Activated T-cell treated with anti-CD3 and anti-CD28 coated beads for 24 hours (primary cell): ENCODE measurements around the gene NMT2.
"Not testable (repeated sequence)": the region's sequence is repeated elsewhere in the genome, so short reads cannot be mapped to it uniquely, and the experiment has no call there.

Experiments
- DNase-seq: peaks from one replicate; pipeline ENCODE4 v3.0.0-alpha.2; 2020; ENCODE audit warnings: low read depth

The NMT2 gene

DNA sequence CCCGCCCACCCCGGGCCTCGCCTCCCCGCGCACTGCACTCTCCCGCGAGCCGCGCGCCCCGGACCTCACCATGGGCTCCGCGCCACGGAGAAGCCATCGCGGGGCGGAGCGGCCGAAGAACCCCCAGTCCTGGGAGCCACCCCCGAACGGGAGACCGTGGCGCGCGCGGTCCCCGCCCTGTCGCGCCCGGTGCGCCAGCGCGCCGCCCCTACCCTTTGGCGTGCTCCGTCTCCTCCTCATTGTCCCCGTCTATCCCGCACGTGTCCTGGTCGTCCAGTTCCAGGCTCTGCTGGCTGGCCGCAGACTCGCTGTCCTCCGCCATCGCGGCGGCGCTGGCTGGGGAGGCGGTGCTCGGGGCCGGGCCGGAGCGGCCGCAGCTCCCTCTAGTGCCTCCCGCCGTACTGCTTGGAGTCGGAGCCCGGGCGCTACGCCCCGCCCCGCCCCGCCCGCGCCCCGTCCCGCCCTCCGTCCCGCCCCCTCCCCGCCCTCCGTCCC lies at the start of gene NMT2:
NMT2 (minus strand) TSS at position 403 of the 495 bp plus-strand sequence; CDS start at position 322, 81 bp downstream.
- DNase-seq = no peak

DNA sequence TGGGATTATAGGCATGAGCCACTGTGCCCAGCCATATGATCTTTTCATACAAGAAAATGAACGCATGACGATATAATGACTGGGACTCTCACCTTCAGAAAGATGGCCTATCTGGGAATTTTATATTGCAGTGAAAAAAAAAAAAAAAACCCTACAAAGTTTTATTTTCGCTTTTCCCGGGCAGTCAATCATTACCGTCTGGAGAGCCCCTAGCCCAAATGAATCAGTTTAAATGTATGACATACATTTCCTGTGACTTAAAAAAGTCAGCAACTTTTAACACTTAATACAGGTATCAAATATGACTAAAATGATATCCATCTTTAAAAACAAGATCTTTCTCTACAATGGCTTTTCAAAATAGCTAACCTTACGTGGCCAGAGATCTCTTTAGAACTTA lies 48.2 kb upstream of the NMT2 start:
- DNase-seq = no peak

- DNase-seq = no peak
Measured at GRCh38 chr10:15214237-15214636, 45.7 kb upstream of the NMT2 start.

- no peak for DNase-seq
Measured at GRCh38 chr10:15213461-15213861, 45.0 kb upstream of the NMT2 start.

DNA sequence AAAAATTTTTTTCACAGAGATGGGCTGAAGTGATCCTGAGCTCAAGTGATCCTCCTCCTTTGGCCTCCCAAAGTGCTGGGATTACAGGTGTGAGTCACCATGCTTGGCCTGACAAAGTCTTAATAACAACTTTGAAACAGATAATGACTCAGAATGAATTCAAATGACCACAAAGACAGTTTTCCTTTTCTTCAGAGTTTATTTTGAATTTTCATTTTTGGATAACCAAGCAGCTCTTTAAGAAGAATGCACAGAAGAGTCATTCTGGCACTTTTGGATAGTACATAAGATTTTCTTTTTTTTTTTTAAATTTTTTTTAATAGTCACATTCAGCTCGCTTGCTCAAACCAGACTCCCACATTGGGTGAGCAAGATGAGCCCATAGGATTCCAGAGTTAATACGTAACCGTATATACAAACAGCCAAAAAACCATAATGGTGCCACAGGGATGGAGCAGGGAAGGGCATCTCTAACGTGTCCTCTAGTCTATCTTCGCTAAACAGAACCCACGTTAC lies 43.0 kb upstream of the NMT2 start:
- no peak for DNase-seq

DNA sequence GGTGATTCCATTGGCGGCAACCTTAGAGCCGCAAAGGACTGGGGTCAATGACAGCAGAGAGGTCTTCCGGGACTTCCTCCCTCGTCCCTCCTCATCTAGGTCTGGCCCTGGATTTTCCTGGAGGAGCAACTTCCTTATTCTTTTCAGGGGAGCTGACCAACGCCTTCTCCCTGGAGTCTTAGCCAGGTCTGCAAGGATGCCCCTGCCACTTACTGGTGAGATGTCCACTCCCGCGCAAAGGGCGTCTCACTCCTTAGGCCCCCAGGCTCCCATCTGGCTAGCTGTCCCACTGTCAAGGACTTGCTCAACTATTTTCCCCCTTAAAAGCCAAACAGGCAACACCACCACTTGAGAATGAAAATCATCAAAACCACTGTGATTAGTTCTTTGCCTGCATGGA lies 42.0 kb upstream of the NMT2 start:
- no peak for DNase-seq

DNA sequence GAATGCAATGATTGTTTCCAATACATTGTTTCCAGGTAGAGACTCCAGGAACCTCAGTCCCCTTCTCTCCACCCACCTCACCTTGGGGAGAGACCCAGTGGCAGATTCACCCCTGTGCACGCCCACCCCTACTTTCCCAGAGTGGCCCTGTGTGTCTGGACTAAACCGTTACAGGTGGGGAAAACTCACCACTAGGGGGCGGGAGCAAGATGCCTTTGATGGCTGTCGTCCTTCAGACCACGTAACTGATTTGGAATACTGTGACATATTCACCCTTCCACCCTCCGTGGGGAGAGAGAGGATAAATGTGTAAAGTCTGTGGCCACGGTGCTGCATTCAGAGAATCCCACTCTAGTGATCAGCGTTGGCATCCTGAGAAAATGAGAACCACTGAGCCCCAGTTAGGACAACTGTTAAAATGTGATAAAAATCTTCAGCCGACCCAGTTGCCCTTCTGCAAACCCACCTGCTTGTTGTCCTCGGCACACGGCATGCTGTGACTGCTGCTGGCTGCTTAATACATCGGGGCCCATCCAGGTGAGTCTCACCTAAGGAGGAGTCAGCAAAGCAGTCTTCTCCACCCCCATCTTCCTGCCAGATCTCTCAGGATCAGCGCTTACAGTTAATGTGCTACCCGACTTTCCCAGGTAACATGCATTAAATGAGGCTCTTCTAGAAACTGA lies 41.5 kb upstream of the NMT2 start:
- peak; percentile 68 for DNase-seq

- no peak for DNase-seq
Measured at GRCh38 chr10:15208221-15208620, 39.7 kb upstream of the NMT2 start.

GRCh38 chr10:15207410-15207809 lies 38.9 kb upstream of the NMT2 start:
- not testable (repeated sequence) for DNase-seq

DNA sequence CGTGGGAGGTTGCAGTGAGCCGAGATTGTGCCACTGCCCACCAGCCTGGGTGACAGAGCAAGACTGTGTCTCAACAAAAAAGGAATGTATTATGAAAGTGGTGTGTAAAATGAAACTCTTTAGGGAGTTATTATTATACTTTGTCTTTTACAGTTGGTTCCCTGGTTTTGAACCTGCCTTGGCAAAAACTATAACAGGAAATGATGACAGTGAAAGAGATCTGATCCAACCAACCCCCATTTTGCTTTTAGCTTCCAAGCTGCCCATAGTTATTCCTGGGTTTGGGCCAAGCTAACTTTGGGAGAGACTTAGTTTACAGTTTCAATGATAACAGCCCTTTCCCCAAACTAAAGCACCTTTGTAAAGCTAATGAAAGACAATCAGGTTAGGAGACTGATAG lies 34.1 kb upstream of the NMT2 start:
- no peak for DNase-seq

DNA sequence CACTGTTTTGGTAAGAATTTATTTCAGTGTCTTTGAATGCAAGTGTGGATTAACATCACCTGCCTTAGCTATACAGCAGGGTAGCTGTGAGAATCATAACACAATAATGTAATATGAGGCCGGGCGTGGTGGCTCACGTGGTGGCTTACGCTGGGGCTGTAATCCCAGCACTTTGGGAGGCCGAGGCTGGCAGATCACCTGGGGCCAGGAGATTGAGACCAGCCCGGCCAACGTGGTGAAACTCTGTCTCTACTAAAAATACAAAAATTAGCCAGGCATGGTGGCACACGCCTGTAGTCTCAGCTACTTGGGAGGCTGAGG lies 33.8 kb upstream of the NMT2 start:
- not testable (repeated sequence) for DNase-seq

DNA sequence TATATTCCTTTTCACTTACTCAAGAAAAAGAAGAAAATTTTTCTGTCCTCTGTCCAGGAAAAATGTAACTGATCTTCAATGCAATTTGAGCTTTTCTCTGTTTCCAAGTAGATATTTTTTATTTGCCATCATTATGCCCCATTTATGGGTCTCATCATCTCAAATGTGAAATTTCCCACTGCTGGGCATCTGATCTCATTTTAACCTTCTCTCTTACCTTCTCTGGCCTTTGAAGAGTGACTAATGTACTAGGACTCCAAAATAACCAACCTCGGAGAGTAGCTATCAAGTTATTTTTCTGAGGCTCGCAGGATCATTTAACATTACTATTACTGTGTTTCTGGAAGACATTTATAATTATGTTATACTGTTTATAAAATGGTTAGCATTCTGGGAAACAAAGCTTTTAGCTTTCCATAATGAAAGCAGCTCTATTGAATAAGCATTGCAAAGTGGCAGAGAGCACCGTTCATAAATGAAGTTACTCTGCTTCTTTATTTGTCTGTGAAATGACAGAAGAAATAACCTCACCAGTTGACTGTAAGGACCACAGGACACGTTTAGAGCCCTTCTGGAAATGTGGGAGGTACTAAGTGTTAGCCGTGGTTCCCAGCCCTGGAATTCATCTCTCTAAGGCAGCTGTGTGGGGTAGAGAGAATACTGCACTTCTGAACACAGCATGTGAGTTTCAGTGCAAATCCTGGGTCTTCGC lies 33.3 kb upstream of the NMT2 start:
- no peak for DNase-seq

DNA sequence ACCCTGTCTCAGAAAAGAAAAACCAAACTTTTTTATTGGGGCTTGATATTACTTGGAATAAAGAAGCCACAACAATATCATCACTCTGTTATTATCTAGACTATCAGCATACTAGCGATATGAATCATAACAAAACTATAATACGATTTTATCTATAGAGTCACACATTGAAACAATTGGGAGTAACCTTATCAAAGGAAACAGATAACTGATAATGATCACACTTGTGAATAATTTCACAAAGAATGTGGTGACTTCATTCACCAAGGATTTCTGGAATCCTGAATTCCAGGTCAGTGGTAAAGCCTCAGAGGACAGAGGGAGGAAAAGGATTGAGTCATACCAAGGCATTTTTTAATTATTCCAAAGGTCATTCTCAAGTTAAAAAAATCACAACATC lies 32.1 kb upstream of the NMT2 start:
- DNase-seq = no peak

GRCh38 chr10:15197911-15198310 lies 29.4 kb upstream of the NMT2 start:
- no peak for DNase-seq

DNA sequence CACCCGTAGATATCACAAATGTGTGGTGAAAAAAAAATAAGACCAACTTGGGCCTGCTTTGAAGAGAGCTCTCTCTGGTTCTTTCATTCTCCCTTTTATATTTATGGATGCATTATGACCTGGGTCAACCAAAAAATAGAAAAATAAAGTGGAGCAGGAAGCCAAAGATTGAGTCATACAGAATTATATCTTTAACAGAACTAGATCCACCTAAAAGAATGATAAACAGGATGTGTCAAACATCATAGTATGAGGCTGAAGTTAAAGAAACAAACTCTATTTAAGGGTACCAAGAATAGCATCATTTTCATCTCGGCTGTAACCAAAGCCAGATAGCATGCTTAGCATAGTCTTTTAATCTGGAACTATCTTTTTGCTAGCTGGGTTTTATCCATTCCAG lies 28.8 kb upstream of the NMT2 start:
- no peak for DNase-seq

DNA sequence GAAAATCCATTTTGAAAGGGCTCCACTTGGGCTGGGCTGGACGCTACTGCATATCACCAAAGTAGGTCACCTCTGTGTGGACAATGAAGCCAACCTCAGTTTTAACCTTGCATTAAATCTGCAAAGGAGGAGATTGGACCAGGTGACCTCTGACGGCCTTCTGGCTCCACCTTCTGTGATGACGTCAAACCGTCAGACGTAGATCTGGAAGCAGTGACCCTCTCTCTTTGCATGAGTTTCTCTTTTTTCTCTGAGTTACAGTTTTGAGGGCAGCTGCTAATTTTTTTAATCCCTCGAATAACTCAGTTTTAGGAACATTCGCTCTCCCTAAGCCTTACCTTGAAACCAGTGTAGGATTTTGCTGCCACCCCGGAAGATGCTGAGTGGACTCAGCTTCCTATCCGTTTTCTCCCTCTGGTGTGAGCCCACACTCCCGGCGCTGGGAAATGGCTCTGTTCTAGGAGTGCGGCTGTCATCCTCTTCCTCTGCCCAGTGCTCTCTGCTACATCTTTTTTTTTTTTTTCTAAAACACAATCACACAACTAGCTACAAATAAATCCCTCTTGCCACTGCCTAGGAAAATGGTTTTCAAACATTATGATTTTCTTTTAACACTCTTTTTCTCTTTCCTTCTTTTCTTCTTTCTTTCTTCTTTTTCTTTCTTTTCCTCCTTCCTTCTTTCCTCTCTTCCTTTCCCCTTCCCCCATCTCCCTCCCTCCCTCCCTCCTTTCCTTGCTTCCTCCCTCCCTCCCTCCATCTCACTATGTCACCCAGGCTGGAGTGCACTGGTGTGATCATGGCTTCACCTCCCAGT lies 27.7 kb upstream of the NMT2 start:
- no peak for DNase-seq

GRCh38 chr10:15189133-15189885 lies 20.8 kb upstream of the NMT2 start:
- no peak for DNase-seq

DNA sequence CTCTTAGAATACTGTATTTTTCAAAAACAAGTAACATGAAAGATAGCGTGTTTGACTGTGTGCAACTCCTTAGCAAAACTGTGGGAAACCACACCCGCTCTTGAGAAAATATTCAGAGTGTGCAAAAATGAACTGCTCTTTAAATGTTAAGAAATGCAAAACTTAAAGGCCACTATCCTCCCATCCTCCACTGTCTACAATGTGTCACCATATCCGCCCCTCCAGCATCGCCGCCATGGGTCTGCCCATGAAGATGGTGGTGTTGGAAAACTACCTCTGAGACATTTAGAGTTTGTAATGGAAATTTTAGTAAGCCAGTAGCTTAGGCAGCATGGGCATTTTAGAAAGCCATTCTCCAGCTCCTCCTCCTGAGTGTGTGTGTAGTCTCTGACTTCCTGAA lies 20.1 kb upstream of the NMT2 start:
- DNase-seq = no peak

DNA sequence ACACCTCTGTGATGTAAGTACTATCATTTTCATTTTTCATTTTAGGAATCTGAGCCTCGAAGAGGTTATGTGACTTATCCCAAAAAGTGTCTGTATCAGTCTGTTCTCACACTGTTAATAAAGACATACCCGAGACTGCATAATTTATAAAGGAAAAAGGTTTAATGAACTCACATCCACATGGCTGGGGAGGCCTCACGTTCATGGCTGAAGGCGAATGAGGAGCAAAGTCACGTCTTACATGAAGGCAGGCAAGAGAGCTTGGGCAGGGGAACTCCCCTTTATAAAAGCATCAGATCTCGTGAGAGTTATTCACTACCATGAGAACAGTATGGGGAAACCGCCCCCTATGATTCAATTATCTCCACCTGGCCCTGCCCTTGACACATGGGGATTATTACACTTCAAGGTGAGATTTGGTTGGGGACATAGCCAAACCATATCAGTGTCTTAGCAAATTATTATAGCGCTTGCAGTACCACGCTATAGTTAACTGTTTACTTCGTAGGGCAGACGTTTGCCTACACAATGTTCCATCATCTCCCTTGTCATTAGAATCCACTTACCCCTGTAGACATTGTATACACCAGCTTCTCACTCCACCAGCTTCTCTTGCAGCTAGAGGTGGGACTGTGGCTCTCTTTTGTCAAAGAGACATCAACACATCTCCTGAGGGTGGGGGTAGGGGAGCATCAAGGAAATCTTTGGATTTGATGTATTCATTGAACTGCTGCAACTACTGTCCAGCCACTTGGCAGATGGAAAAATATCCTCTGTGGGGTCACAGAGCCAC lies 15.4 kb upstream of the NMT2 start:
- no peak for DNase-seq

DNA sequence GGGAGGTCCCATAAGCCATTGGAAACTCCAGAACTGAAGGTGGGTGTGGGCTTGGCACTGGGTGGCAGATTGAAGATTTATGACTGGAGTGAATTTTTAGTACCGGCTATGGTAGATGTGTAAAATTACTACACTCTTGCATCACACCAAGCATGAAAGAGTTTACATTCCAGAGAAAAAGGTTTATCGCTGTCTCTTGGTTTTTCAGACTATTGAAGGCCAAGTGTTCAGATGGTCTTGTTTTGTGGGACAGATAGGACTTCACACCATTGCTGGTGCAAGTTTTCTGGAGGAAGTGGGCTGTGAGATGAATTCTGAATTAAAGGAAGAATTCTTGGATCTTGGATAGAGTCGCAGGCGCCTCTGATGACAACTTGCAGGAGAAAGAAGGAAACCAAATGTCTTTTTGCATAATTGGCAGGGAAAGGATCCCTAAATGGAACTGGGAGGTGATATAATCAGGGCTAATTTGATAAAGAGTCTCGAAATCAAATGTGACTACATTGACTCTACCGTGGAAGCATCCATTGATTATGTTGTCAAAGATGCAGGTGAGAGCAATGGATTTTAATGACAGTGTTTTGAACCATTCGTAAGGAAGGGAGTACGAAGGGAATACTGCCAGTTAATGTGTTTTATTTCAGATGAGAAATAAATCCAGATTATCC lies 14.2 kb upstream of the NMT2 start:
- no peak for DNase-seq
